ENCODE measurements around the gene STRA8. TPM values are rescaled to one million over a fixed set of nuclear protein-coding genes. Genes with fewer than 3 reads are reported as not detected.
"Not testable (repeated sequence)": the region's sequence is repeated elsewhere in the genome, so short reads cannot be mapped to it uniquely, and the experiment has no call there.

The STRA8 gene
- total and polyA plus RNA-seq, 3 donors from 2014 or later: 0.87 to 3.5 (median 1.4) TPM

GRCh38 chr7:135231686-135232085 lies 2.0 kb upstream of the STRA8 start:
- H3K9me3 ChIP-seq: no peaks in the 10 kb centered on the region
- intact Hi-C loops (cut with DNase I; ENCODE audit: low total_unique reads): no loop called here
- no peaks in the 10 kb centered on the region for H3K4me1 ChIP-seq
- H3K4me3 ChIP-seq: no peak overlapping the region
- H3K27me3 ChIP-seq: no peaks in the 10 kb centered on the region
- TF ChIP-seq CTCF (IDR thresholded peaks at IDR 0.05) (no peak), POLR2A (IDR thresholded peaks at IDR 0.05) (no peak)
- H3K36me3 ChIP-seq (ENCODE audit: low read depth, missing control alignments): no peaks in the 10 kb centered on the region
- H3K27ac ChIP-seq: no peak overlapping the region
- no peak for DNase-seq

GRCh38 chr7:135232087-135232486 lies 1.6 kb upstream of the STRA8 start:
- no peaks in the 10 kb centered on the region for H3K27me3 ChIP-seq
- no peak overlapping the region for H3K27ac ChIP-seq
- no peaks in the 10 kb centered on the region for H3K4me1 ChIP-seq
- no peaks in the 10 kb centered on the region for H3K36me3 ChIP-seq (ENCODE audit: low read depth, missing control alignments)
- no peak for DNase-seq
- TF ChIP-seq POLR2A (IDR thresholded peaks at IDR 0.05) (no peak), CTCF (IDR thresholded peaks at IDR 0.05) (no peak)
- no peak overlapping the region for H3K4me3 ChIP-seq
- WGBS, 2 donors: 89 to 91% methylated on average over 4 to 6 of the region's 6 CpGs
- intact Hi-C loops (cut with DNase I; ENCODE audit: low total_unique reads): no loop called here
- H3K9me3 ChIP-seq: no peaks in the 10 kb centered on the region

GRCh38 chr7:135232720-135233119 lies 918 bp upstream of the STRA8 start:
- no peaks in the 10 kb centered on the region for H3K4me1 ChIP-seq
- no peak overlapping the region for H3K27ac ChIP-seq
- H3K36me3 ChIP-seq (ENCODE audit: low read depth, missing control alignments): no peaks in the 10 kb centered on the region
- H3K4me3 ChIP-seq: peak overlapping the region in 1 of 2 donors; percentile 7
- 67 to 70% methylated on average over 11 to 13 of the region's 13 CpGs for WGBS, 2 donors
- intact Hi-C loops (cut with DNase I; ENCODE audit: low total_unique reads): no loop called here
- no peak for TF ChIP-seq POLR2A (IDR thresholded peaks at IDR 0.05)
- no peak for TF ChIP-seq CTCF (IDR thresholded peaks at IDR 0.05)
- no peaks in the 10 kb centered on the region for H3K9me3 ChIP-seq
- no peaks in the 10 kb centered on the region for H3K27me3 ChIP-seq
- DNase-seq: no peak

GRCh38 chr7:135234095-135234494 lies 457 bp downstream of the STRA8 start:
- H3K27ac ChIP-seq; H3K27me3 ChIP-seq; H3K4me3 ChIP-seq; H3K4me1 ChIP-seq; H3K36me3 ChIP-seq (ENCODE audit: low read depth, missing control alignments); DNase-seq; H3K9me3 ChIP-seq; intact Hi-C loops (cut with DNase I; ENCODE audit: low total_unique reads): not testable (repeated sequence)
- whole genome bisulfite sequencing, 2 donors: 63 to 71% methylated on average over 11 to 14 of the region's 14 CpGs

DNA sequence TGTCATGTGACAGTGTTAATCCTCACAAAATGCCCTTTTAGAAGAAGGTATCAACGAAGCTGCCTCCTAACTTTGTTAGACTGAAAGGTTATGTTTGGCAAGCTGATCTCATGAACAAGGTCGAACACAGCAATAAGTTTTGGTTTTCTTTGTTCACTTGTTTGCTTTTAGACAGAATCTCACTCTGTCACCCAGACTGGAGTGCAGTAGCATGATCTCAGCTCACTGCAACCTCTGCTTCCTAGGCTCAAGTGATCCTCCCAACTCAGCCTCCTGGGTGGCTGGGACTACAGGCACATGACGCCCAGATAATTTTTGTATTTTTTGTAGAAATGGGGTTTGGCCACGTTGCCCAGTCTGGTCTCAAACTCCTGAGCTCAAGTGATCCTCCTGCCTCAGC lies 1.1 kb downstream of the STRA8 start:
- intact Hi-C loops (cut with DNase I; ENCODE audit: low total_unique reads): no loop called here
- Histone ChIP-seq H3K4me1 (no peaks in the 10 kb centered on the region), H3K9me3 (no peaks in the 10 kb centered on the region), H3K27ac (no peak overlapping the region), H3K36me3 (ENCODE audit: low read depth, missing control alignments) (no peaks in the 10 kb centered on the region), H3K4me3 (no peak overlapping the region), H3K27me3 (no peaks in the 10 kb centered on the region)
- 77 to 82% methylated on average over 4 of the region's 4 CpGs for WGBS, 2 donors
- no peak for DNase-seq
- TF ChIP-seq POLR2A (IDR thresholded peaks at IDR 0.05) (no peak), CTCF (IDR thresholded peaks at IDR 0.05) (no peak)
